NCI-H345 treated with DMSO at 0.1 percent for 48 hours (cell line): ENCODE measurements around the gene FOXB1.

Source experiments
- DNase-seq: peaks from one replicate; lab custom pipeline; 2025; ENCODE audit not compliant: unreplicated experiment; lab: John Stamatoyannopoulos, UW

The FOXB1 gene

DNA sequence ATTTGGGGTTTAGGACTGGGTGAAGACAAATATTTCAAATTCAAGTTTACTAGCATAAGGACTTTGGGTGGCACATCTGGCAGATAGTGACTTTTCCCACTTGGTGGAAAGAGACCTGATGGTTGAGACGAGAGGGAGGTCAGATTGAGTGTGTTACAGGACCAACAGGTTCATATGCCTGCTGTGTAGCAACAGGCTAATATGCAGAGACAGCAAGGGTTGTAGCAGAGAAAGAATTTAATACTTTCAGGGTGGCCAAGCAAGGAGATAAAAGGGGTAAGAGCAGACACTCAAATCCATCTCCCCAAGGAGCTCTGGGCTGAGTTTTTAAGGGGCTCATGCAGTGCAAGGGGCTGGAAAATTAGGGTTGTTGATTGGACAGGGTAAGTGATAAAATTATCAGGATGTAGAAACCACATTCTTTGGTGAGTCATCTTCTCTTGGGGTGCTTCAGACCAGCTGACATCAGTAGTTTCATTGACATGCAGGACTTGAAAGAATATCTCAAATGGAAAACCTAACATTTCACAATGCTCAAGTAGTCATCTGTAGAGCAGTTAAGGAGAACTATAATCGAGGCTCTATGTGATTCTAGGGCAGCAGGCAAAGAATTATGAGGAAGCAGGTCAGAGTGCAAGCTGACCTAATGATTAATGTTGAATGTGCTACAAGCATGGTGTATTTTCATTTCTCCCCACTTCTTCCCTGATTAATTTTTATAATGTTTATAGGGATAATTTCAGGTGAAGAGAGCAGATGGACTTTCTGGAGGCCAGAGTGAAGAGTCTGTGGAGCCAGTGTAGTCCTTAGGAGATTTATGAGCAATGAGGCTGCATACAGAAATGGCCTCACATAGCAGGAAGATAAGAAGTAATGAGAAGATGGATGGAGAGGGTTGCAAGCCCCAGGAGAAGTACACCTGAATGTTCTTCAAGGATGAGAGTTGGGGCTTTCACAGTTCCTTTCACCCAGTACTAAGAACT lies 13.7 kb downstream of the FOXB1 start:
- DNase-seq = no peak

DNA sequence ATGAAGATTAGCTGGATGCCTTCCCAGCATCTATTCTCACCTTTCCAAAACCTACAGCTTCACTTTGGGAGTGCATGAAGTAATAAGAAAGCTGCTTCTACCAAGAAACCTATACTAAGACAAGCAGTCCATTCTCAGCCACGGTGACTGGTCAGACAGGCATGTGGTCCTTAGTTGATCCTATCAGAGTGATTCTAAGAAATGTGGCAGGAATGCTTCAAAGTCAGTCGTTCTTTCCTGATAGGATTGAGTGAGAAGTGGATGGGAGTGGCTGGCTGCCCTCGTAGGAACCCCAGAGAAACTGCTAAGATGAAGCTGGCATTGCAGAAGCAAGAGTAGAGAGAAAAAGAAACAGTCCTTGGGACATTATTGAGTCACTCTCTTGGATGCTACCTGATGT lies 16.6 kb downstream of the FOXB1 start:
- no peak for DNase-seq

DNA sequence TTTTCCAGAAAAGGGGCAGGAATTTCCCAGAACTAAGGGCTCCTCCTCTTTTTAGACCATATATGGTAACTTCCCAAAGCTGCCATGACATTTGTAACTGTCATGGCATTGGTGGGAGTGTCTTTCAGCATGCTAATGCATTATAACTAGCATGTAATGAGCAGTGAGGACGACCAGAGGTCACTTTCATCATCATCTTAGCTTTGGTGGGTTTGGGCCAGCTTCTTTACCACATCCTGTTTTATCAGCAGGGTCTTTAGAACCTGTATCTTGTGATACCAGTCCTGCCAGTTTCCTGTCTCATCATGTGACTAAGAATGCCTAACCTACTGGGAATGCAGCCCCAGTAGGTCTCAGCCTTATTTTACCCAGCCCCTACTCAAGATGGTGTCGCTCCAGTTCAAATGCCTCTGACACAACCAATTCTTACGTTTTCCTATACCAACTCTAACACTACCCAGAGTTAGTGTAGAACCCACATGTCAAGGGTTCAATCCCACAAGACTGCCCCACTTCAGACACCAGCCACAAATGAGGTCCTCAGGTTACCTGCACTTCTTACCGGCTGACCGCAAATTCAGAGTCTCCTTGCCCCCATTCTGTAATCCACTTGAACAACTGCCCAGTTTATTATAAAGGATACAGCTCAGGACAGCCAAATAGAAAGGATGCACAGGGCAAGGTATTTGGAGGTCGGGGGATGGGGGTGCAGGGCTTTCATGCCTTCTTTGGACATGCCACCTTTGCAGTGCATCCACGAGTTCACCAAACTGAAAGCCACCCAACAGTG lies 17.7 kb downstream of the FOXB1 start:
- DNase-seq = no peak

DNA sequence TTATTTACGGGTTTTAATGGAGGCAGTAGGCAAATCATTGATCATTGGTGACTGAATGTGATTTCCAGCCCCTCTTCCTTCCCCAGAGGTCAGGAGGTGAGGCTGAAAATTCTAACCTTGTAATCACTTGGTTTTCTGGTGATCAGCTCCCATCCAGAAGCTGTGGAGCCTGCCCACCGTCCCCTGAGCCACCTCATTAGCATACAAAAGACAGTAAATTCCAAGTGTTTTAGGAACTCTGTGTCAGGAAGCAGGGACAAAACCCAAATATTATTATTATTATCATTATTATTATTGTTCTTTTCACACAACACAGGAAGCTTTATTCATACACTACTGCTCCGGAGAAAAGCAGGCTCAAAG lies 18.2 kb downstream of the FOXB1 start:
- no peak for DNase-seq

DNA sequence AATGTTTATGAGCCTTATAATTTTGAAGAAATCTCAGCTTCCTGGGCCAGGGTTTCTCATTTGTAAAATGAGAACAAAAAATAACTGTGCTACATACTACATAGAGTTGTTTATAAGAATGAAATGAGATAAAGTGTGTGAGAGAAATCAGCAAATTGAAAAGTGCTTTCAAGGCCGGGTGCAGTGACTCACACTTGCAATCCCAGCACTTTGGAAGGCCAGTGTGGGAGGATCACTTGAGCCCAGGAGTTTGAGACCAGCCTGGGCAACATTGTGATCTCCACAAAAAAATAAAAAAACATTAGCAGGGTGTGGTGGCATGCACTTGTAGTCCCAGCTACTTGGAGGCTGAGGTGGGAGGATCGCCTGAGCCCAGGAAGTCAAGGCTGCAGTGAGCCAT lies 22.4 kb downstream of the FOXB1 start:
- DNase-seq = no peak

DNA sequence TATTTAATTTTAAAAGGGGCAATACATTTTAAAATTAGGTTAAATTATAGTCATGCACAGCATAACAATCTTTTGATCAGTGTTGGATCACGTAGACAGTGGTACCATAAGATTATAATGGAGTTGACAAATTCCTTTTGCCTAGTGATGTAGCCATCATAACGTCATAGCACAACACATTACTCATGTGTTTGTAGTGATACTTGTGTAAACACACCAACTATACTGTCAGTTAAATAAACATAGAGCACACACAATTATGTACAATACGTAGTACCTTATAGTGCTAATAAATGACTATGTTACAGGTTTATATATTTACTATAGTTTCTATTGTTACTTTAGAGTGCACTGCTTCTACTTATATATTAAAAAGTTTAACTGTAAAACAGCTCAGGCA lies 31.2 kb downstream of the FOXB1 start:
- no peak for DNase-seq

DNA sequence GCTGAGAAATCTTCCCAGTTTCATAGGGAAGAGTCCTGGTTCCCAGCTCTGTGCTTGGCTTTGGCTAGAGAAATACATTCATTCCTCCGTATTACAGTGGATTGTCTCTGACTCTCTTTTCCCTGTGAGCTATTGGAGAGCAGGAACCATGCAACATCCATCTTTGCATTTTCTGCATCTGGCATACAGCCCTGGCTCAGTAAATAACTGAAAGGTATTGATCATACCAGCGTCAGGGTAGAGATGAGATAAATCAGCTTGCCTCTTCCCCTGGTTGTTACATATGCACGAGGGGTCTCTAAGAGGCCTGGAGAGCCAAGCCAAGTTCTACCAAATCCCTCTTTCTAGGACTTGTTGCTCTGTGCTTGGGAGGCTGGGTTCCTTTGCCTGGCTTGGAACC lies 35.2 kb downstream of the FOXB1 start:
- no peak for DNase-seq

DNA sequence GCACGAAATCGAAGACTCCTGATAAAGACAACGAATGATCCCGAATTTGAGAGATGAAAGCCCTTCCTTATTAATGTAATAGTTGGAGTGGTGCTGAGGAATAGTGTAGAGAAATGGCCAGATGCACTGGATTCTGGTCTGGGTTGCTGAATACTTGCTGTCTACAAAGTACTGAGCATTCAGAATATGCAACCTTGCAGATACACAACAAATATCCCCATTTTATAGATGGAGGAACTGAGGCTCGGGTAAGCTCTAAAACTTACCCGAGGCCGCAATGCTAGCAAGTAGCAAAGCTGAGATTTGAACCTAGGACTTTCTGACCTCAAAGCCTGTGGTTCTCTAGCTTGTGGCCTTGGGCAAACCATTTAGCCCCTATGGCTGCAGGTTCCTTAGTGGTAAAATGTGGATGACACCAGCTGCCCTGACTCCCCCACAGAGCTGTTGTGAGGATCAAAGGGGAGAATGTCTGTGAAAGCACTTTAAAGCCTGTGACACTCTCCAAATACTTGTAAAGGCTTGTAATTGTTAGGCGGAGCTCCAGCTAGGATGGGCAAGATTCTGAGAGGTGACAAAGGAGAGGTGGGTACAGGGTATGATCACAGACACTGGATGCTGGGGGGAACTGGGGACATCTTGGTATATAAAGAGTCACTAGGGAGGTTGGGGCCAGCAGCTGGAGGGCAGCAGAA lies 39.8 kb downstream of the FOXB1 start:
- DNase-seq = no peak

DNA sequence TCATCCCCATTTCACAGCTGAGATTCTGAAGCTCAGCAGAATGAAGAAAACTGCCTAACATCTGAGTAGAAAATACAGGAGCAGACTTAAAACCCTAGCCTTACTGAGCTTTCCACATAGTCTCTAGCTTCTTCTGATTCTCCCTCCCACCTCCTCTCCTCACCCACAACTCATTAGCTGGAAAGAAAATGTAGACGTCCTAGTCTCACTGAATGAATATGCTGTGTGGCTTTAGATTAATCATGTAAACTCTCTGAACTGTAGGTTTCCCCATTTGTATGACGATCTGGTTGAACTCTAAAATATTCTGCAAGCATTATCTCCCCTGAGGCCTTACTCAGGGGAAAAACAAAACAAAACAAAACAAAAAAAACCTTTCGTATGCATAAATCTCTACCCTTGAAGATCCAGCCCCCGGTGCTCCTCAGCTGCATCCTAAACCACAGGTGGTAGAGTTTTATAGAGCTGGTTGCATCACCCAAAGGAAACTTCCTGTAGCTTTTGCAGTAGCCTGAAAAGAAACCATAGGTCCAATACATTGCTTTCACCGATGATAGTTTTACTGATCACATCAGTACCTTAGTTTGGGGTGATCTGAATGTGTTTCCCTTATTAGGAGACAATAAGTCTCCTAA lies 40.6 kb downstream of the FOXB1 start:
- no peak for DNase-seq

DNA sequence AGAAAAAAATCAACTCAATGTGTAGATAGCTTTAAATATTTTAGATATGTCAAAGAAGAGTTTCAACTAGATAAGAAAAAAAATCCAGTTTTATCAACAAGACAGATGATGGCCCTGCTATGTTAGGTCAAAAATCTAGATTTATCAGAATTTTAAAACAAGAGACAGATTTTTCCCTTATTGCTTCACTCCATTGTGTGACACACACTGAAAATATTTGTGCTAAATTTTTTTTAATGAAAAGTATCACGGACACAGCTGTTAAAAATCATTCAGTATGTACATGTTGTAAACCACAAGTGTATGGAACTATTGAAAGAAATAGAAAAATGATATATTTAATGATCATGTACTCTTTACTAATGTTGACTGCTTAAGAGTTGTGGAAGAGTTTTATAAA lies 43.6 kb downstream of the FOXB1 start:
- DNase-seq = no peak

DNA sequence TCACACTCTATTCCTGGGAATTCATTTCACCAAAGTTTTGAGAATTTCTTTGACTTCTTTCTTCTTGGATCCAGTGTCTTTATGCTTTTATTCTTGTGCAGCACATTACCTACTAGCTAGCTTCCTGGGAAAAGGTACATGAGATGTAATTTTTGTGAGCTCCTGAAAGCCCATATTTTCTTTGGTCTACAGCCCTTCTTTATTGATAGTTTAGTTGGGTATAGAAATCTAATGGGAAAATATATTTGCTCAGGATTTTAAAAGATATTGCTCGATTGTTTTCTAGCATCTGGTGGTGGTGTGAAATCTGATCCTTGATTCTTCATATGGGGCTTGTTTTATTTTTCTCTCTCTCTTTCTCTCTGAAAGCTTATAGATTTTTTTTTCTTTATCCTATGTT lies 45.8 kb downstream of the FOXB1 start:
- no peak for DNase-seq

DNA sequence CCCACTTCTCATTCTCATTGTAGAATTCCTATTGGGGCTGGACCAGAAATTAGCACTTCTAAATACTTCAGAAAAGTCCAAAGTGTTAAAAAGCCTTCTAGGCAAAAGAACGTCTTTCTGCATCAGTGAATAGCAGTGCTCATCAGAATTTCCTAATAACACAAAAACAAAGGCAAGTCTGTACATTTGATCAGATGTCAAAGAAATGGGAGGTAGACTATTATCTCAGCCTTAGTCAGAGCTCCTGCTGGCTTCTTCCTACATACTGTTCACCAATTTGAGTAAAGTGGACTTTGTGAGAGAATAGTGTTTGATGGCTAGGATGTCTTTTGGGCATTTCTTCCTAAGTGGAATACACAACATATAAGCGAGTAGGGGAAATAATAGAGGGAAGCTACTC lies 48.7 kb downstream of the FOXB1 start:
- no peak for DNase-seq

DNA sequence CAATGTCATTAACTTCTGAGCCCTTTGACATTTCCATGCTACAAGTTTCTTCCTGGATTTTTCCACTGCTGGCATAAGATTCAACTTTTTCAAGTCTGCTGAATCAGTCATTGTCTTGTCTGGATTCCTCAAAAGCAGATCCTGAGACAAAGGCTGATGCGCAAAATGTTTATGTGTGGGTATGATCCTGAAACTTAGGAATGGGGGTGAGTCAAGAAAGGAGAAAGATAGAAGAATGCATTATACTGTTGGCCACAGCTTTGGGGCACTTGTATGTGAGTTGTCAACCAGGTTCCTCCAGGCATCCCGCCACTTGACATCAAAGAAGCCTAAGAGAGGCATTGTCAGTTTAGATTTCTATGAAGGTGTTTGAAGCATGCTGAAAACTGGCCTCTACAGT lies 50.4 kb downstream of the FOXB1 start:
- no peak for DNase-seq
